HG03196 (cell line): ENCODE measurements around the gene CBLB.
"Not testable (repeated sequence)": the region's sequence is repeated elsewhere in the genome, so short reads cannot be mapped to it uniquely, and the experiment has no call there.

ENCODE experiments used
- ATAC-seq: cut with Tn5 transposase; IDR thresholded peaks from one replicate; pipeline ENCODE4 v1.9.1; 2021; ENCODE audit not compliant: unreplicated experiment

CBLB gene

GRCh38 chr3:105823149-105823867 lies 45.5 kb downstream of the CBLB start:
- ATAC-seq = no peak

GRCh38 chr3:105822171-105823123 lies 46.4 kb downstream of the CBLB start:
- no peak for ATAC-seq

GRCh38 chr3:105821433-105821832 lies 47.4 kb downstream of the CBLB start:
- no peak for ATAC-seq

- ATAC-seq = no peak
Measured at GRCh38 chr3:105816833-105817232, 52.0 kb downstream of the CBLB start.

- not testable (repeated sequence) for ATAC-seq
Measured at GRCh38 chr3:105815331-105815730, 53.5 kb downstream of the CBLB start.

- no peak for ATAC-seq
Measured at GRCh38 chr3:105813710-105814109, 55.1 kb downstream of the CBLB start.

- ATAC-seq = no peak
Measured at GRCh38 chr3:105812194-105812586, 56.6 kb downstream of the CBLB start.

GRCh38 chr3:105811518-105812193 lies 57.2 kb downstream of the CBLB start:
- ATAC-seq = no peak

- no peak for ATAC-seq
Measured at GRCh38 chr3:105809208-105809888, 59.5 kb downstream of the CBLB start.

GRCh38 chr3:105807701-105808100 lies 61.1 kb downstream of the CBLB start:
- no peak for ATAC-seq

- no peak for ATAC-seq
Measured at GRCh38 chr3:105807146-105807545, 61.7 kb downstream of the CBLB start.

- no peak for ATAC-seq
Measured at GRCh38 chr3:105806359-105806758, 62.5 kb downstream of the CBLB start.

GRCh38 chr3:105805404-105805803 lies 63.4 kb downstream of the CBLB start:
- ATAC-seq = no peak

GRCh38 chr3:105802118-105802706 lies 66.6 kb downstream of the CBLB start:
- ATAC-seq = no peak

GRCh38 chr3:105801397-105801796 lies 67.4 kb downstream of the CBLB start:
- ATAC-seq = peak; percentile 32

- no peak for ATAC-seq
Measured at GRCh38 chr3:105800320-105800719, 68.5 kb downstream of the CBLB start.

- ATAC-seq = no peak
Measured at GRCh38 chr3:105799286-105799685, 69.5 kb downstream of the CBLB start.

GRCh38 chr3:105798381-105798934 lies 70.4 kb downstream of the CBLB start:
- ATAC-seq = peak; percentile 80

- ATAC-seq = no peak
Measured at GRCh38 chr3:105793040-105793439, 75.8 kb downstream of the CBLB start.
